COLO829 (cell line): ENCODE measurements around the gene TLE3.

ENCODE experiments used
- DNase-seq: peaks from one replicate; pipeline ENCODE4 v3.0.0; 2012; ENCODE audit warnings: low spot score

The TLE3 gene

DNA sequence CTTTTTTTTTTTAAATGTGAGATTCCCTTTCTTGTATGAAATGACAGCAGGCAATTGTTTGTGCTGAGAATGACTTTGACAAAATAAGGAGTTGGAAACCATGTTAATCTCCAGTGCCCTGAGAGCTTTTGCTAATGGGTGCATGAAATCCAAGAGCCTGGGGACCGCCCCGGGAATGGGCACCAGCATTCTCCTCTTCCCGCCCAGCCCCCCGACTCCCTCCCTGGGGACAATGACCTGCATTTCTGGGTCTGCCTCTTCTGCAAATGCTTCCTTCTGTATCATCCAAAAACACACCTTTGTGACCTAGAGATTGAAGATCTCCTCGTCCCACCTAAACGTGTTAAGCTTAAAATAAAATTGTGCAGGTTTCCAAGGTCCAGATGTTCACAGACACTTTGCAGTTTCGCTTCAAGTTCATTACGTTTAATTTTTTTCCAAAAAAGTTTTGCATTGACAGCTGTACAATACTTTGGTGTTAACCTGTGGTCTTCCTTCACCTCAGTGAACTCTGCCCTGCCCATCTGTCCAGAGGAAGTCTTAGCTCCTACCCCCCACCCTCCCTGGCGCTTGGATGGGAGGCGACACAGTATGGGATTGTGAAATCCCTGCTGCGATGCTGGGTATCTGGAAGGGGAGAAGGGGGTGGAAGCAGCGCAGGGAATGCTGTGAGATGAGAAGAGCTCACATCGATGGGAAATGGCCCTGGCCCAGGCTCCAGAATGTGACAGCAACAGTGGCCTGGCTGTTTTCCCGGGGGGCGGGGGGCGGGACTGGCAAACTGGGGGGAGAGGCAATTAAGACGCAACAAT is 50.1 kb downstream of the TLE3 start:
- DNase-seq = no peak

DNA sequence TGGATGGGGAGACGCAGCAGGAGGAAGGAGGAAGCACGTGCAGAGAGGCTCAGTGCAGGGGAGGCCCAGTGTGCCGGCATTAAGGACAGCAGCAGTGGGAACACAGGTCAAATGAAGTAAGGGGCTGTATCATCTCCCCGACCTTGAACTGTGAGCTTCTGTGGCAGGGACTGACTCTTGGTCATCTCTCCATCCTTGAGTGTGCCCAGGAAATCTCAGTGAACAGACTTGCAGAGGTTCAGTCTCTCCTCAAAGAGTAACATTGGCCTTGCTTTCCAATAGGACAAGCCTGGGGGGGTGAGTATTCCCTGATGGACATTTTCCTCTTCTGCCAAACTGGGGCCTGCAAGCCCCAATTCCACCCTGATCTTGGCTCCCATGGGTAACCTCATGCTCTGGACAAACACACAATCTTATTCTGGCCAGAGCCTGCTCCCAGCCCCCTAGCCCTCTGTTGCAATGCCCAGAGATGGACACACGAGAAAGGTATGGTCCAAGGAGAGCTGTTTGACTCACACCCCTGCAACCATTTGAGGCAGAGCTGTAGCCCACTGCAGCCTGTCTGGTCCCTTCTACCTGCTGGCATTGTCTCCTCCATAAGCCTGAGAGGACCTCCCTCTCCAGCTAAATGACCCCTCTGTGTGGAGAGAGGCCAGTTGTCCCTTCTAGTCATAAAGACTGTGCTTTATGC is 50.9 kb downstream of the TLE3 start:
- no peak for DNase-seq

DNA sequence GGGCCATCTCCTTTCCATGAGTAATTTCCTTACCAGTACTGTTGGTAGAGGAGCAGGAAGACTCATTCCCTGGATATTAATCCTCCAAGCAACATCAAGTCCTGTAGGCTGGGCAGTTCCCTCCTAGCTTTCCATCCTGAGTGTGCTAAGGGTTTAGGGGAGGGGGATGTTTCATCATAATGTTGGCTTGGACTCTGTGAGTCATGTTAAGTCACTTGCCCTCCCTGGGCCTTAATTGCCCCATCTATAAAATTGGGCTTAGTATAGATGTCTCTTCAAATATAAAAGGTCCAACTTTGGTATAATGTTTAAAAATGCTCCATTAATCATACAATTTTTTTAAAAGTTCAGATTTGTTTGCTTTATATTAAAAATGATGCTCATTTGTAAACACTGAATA is 52.7 kb downstream of the TLE3 start:
- no peak for DNase-seq

DNA sequence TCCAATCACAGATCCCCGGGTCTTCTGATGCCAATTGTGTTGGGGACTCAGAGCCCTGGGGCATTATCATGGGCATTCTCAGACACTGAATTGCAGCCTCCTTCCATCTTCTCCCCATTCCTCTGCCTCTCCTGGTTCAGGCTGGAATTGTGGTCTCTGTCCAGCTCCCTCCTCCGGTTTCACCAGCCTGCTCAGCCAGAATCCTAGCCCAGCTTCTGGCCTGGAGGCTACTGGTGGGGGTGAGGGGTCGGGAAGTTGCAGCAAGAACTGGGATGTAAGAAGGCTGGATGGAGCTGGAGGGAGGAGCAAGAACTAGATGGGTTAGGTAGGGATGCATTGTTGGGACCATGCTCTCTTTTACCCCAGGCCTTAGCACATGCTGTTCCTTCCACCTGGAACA is 53.5 kb downstream of the TLE3 start:
- DNase-seq = no peak

DNA sequence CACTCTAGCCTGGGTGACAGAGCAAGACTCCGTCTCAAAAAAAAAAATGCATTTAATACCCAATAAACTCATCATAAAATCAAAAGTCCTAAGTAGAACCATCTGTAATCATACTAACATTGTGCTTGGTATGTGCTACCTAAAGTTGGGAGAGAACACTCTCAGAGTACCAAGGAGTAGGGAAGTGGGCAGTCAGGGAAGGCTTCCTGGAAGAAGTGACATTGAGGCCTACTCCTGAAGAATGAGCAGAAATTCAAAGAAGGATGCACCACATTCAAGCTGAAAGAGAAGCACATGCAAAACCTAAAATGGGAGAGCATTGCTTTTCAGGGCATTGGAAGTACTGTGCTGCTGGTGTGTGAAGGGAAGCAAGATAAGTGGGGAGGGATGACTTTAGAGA is 54.1 kb downstream of the TLE3 start:
- DNase-seq = no peak

DNA sequence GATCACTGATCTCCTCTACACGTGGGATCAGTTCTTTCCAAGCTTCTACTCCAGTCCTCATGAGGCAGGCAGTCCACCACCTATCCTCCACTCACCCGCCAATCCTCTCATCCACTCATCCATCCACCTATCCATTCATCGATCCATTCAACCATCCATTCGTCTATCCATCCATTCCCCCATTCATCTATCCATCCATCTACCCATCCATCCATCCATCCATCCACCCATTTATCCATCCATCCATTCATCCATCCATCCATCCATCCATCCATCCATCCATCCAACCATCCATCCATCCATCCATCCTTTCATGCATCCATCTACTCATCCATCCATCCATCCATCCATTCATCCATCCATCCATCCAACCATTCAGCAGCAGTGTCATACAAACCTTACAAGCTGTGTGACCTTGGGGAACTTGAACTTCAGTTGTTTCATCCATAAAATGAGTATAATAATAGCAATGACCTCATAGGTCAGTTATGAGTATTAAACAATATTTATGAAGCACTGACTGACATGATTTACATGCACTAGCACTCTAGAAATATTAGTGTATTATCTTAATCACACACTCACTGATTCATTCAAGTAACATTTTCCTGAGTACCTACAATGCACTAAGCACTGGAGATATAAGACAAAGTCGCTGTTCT is 55.0 kb downstream of the TLE3 start:
- DNase-seq = no peak

DNA sequence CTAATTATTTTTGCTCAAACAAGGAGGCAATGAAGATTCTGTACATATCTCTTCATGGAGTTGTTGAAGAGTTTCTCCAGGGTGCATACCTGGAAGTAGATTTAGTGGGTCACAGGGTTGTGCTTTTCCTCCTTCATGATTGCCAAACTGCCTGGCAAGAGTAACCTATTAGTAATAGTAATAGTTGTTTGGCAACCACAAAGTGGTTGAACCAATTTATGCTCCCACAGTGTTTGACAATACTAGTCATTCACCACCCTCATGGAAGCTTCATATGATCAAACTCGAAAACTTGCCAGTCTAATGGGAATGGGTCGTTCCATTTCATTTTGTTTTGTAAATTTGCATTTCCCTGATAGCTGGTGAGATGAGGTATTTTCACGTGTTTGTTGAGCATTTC is 57.8 kb downstream of the TLE3 start:
- no peak for DNase-seq

DNA sequence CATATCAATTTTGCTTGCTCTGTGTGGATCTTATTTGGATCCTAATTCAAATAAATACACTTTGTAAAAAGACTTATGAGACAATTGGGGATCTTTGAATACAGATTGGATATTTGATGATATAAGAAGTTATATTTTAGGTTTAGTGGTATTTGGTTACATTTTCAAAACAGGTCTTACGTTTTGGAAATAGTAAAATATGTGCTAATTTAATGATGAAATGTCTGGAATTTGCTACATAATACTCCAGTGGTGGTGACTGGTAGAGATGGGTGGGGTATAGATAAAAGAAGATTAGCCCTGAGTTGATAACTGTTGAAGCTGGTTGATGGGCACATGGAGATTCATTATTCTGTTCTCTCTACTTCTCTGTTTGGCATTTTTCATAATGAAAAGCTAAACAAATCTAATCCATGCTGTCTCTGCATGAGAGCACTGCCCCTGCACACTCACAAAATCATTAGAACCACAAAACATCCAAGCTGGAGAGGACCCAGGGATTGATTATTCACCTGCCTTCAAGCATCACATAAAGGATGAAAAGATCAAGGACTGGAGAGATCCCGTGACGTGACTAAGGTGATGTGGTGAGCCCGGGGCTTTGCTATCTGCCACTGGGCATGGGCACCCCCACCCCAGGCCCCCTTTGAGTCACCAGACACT is 58.9 kb downstream of the TLE3 start:
- DNase-seq = no peak

DNA sequence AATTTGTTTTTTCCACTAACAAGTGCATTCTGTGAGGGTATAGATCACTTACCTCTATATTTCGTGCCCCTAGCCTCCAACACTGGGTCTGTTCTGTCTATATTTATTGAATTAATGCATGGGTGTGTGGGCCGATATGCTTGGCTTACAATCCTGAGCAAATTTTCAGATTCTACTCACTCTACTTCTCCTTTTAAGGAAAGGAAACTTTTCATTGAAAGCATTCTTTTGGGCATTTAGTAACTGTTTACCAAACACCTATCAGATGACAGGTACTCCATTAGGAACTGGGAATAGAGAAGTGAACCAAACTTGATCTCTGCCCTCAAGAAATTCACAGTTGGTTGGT is 60.5 kb downstream of the TLE3 start:
- no peak for DNase-seq

DNA sequence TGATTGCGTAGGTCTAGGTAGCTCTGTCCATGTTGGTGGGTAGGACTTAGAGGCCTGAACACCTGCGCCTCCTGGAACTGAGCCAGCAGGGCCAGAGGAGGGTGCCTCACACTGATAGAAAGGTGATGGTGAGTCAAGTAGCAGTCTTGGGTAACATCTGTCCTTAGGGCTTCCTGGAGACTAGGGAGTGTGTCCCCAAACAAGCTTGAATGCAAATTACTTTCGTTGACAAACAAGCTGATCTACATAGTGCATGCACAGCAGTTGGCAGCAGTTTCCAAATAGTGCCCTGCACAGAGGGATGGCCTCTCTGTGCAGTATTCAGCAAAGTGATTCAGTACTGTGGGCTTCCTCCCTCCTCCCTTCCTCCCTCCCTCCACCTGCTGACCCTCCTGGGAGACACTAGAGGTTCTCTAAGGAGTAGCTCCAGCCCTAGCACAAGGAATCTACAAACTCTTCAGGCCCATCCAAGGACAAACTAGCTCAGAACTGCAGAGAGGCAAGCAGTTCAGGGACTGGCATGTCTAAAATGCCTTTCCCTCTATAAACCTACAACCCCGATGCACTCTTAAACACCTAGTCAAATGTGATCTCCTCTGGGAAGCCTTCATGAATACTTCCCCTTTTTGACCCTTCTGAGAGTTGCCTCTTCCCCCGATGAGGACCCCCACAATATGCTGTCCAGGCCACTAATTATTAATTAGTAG is 61.0 kb downstream of the TLE3 start:
- no peak for DNase-seq

DNA sequence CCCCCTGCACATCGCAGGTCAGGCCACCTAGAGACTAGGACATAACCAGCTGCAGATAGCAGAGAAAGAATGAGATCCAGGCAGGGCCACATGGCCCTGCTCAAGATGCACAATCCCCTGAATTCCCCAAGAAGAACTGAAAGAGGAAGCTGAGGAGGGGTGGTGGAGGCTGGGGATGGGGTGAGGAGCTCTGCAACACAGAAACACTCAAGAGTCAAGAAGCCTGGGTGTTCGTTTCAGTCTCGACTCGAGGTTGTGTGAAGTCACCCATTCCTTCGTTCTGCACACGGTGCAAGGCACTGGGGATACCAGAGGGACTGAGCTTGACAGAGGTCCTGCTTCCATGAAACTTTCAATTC is 62.0 kb downstream of the TLE3 start:
- DNase-seq = no peak

DNA sequence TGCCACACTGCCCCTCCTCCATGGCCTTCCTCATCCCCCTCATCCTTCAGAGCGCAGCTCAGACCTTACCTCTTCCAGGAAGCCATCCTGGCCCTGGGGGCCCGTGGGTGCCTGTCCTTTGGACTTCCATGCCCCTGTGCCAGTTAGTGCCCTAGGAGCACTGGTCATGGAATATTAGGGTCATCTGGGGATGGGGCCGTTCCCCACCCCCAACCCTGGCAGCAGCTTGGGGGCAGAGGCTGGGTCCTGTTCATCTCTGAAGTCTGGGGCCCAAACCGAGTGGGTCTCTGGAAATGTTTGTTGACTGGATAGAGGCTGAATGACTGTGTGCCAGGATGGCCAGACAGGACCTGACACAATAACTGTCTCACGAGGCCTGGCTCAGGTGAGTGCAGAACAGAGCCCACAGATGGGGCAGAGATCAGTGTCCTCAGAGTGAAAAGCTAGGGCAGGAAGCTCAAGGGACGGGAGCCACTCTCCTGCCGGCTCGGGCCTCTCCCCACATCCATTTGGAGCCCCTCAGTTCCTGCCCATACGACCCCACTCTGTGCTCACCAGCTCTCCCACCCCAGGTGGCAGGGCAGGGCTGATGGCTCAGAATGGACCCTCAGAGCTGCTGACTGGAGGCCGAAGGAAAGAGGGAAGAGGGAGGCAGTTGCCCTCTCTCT is 62.5 kb downstream of the TLE3 start:
- DNase-seq = no peak

DNA sequence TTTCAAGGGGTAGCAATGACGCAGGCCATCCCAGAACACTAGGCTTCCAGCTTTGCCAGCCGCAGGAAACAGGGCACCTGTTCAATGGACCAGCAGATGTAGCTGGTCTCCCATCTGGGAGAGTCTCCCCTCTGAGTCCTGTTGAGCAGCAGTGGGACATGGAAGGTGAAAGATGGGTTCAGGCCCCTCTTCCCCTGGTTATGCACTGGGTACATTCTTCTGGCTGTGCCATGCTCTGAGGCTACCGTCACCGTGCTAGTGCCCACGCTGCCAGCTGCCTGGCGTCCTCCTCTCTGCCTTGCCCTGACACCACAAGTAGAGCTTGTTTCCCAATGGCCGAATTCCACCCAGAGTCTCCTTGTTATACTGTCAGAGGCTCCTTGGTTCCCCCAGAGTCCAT is 63.1 kb downstream of the TLE3 start:
- no peak for DNase-seq

DNA sequence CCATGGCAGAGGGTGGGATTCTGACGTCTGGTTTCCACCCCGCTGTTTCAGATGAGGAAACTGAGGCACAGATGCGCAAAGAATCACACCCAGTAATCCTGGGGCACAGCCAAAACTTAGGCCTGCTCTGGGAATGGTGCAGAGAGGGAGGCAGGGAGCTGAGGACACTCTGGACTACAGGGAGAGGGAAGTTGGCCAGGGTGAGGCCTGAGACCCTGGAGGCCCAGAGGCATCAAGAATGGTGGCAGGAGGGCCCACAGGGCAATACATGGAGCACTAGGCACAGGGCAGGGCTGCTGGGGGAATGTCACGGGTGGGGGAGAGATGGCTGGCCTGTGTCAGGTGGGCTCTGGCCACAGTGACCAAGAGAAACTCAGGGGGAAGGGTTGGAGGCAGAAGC is 63.6 kb downstream of the TLE3 start:
- no peak for DNase-seq

DNA sequence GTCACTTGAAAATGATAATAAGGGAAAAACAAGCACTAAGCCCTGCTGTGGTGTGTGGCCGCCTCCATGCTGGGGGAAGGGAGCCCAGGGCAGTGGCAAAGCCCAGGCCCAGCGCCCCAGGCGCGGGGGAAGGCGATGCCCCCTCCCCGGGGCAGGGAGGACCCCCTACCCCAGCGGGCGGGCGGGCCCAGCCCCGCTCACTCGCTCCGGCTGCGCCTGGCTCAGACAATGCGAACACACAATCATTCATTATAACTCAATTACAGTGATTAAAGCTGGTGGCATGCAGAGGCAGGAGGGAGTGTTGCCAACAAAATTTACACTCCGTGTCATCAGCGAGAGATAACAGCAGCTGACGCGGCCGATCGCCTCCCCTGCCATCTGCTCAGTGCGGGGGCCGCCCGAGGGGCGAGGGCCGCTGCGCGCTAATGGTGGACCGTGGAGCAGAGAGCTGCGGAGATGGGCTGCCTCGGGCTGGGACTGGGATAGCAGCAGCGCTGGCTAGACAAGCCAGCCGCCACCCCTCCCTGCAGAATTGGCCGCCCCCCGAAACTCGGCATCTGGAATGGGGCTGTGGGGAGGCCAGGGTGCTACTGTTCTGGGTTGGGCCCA is 64.1 kb downstream of the TLE3 start:
- no peak for DNase-seq

DNA sequence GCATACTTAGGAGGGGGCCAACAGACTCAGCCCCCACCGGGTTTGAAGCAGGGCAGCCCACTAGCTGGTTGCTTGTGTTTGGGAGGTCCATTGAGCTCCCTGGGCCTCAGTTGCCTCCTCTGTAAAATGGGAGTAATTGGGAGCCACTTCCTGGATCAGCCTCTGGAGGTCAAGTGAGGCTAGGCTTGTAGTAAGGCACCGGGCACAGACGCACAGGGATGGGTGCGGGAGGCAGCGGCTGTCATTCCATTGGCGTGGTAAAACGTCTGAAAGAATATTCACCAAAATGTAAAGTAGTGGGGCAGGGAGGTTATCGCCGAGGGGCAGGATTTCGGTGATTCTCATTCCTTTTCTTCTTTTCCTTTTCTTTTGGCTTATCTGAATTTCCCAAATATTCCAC is 64.6 kb downstream of the TLE3 start:
- DNase-seq = no peak

DNA sequence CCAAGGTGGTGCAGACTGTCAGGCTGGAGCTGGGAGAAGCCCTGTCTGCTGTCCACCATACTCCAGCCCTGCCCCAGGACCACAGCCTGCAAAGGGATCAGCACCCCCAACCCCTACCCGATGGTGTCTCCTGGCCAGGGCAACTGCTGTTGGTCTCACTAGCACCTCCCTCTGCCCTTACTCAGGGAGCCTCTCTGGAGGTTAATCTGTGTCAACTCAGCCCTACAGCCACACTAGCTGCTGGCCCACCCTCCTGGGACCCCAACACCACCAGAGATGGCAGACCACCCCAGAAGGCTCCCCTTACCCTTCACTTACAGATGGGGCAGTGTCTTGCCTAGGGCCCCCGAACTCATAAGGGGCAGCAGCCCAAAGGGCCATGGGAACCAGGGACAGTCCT is 65.2 kb downstream of the TLE3 start:
- no peak for DNase-seq

DNA sequence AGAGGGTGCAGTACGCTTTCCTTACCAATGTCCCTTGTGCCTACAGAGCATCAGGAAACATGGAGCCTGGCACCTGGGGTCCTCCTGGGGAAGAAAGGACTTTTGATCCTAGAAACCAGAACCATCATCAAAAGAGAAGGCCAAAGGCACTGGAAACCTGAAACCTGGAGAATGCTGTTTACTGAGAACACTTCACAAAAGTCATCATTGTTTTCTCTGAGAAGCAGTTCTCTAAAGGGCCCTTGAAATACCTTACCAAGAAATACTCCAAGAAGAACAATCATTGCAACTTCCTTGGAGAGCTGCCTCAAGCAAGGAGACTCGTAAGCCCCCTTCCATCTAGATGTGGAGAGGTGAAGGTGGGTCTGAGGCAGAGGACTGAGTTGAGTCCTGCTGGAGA is 66.0 kb downstream of the TLE3 start:
- DNase-seq = no peak

DNA sequence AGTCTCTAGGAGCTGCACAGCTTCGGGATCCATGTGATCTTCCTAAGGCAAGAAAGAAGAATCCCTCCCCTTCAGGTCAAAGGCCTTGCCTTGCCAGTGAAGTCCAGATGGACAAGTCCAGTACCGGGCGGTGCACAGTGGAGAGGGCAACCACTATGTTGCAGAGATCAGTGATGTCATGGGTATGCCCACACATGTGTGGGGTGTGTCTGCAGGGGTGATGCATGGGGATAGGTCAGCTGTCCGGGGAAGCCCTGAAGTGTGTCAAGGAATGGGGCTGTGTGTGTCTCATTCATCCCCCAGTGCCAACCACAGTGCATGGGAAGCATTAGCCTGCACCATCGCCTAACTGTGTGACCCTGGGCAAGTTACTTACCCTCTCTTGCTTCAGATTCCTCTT is 66.5 kb downstream of the TLE3 start:
- no peak for DNase-seq

DNA sequence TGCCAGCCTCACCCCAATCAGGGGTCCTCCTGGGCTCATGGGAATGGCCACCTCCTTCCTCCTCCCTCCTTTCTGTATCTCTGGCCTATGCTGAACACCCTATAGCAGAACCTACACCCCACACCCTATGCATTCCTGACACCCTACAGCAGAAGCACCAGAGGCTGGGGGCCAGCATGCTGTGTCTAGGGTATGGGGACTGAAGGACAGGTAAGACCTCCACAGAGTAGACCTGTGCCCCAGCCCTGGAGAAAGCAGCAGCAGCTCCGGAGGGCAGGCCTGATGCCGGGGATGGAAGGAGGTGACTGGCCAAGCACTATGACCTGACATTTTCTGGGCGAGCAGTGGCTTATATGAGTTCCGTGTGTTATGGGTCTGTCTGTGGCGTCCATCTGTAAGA is 66.9 kb downstream of the TLE3 start:
- DNase-seq = no peak

DNA sequence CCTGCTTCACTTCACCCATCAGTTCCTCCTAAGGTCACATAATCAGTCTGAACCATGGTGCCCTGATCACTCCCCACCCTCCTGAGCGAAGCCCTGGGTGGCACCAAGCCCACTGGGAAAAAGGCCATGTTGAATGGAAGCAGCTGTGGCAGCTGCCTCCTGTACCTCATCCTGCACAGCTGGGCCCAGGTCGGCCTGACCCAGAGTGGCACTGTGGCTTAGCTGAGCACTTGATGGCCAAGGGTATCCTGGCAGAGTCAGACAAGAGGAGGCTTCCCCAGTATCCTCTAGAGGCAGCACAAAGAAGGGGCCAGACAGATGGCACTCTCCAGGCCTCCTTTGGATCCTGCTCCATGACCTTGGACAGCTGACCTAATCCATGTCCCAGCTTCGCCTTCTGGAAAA is 68.4 kb downstream of the TLE3 start:
- DNase-seq = no peak
